Measurements from ENCODE around the gene PPP6R3. TPM values are rescaled to one million over a fixed set of nuclear protein-coding genes. Genes with fewer than 3 reads are reported as not detected.
A peak's percentile ranks its signal among the peaks of the same experiment; 100 is the strongest.
"Not testable (repeated sequence)": the region's sequence is repeated elsewhere in the genome, so short reads cannot be mapped to it uniquely, and the experiment has no call there.

The PPP6R3 gene
- total and polyA plus RNA-seq, 2 experiments from 2014 or later: 41.9 to 118 TPM

GRCh38 chr11:68431984-68432645 lies 28.4 kb upstream of the PPP6R3 start:
- Histone ChIP-seq H3K9me3 (ENCODE audit: low read depth) (no peaks in the 10 kb centered on the region), H3K4me3 (no peak overlapping the region), H3K27me3 (no peaks in the 10 kb centered on the region), H3K4me1 (ENCODE audit: low read depth) (peaks cover 5% of the 10 kb centered on the region), H3K36me3 (peaks cover 8% of the 10 kb centered on the region), H3K27ac (peak overlapping the region; percentile 8)
- TF ChIP-seq CTCF (IDR thresholded peaks at IDR 0.05; ENCODE audit: low read depth, low read length): no peak
- no peak for DNase-seq (ENCODE audit: low read depth in 1 of 2, low spot score in 1 of 2)

GRCh38 chr11:68432874-68433273 lies 27.7 kb upstream of the PPP6R3 start:
- H3K27ac ChIP-seq: peak overlapping the region; percentile 8
- peak in 1 of 2 donors; percentile 68 for DNase-seq (ENCODE audit: low read depth in 1 of 2, low spot score in 1 of 2)
- H3K4me1 ChIP-seq (ENCODE audit: low read depth): peaks cover 5% of the 10 kb centered on the region
- no peak overlapping the region for H3K4me3 ChIP-seq
- no peaks in the 10 kb centered on the region for H3K9me3 ChIP-seq (ENCODE audit: low read depth)
- H3K36me3 ChIP-seq: peaks cover 8% of the 10 kb centered on the region
- H3K27me3 ChIP-seq: no peaks in the 10 kb centered on the region
- no peak for TF ChIP-seq CTCF (IDR thresholded peaks at IDR 0.05; ENCODE audit: low read depth, low read length)

- H3K27me3 ChIP-seq: no peaks in the 10 kb centered on the region
- H3K9me3 ChIP-seq (ENCODE audit: low read depth): no peaks in the 10 kb centered on the region
- no peak overlapping the region for H3K27ac ChIP-seq
- no peak overlapping the region for H3K4me3 ChIP-seq
- peaks cover 5% of the 10 kb centered on the region for H3K4me1 ChIP-seq (ENCODE audit: low read depth)
- DNase-seq (ENCODE audit: low read depth in 1 of 2, low spot score in 1 of 2): no peak
- H3K36me3 ChIP-seq: peaks cover 10% of the 10 kb centered on the region
- TF ChIP-seq CTCF (IDR thresholded peaks at IDR 0.05; ENCODE audit: low read depth, low read length): no peak
Observed at GRCh38 chr11:68433541-68433940, 27.0 kb upstream of the PPP6R3 start.

- H3K9me3 ChIP-seq (ENCODE audit: low read depth); H3K4me1 ChIP-seq (ENCODE audit: low read depth); H3K27ac ChIP-seq; H3K27me3 ChIP-seq; DNase-seq (ENCODE audit: low read depth in 1 of 2, low spot score in 1 of 2); H3K4me3 ChIP-seq: not testable (repeated sequence)
- peaks cover 14% of the 10 kb centered on the region for H3K36me3 ChIP-seq
Observed at GRCh38 chr11:68434159-68434558, 26.4 kb upstream of the PPP6R3 start.

- no peak for TF ChIP-seq CTCF (IDR thresholded peaks at IDR 0.05; ENCODE audit: low read depth, low read length)
- Histone ChIP-seq H3K4me3 (no peak overlapping the region), H3K27ac (no peak overlapping the region), H3K27me3 (no peaks in the 10 kb centered on the region), H3K9me3 (ENCODE audit: low read depth) (no peaks in the 10 kb centered on the region), H3K4me1 (ENCODE audit: low read depth) (peaks cover 5% of the 10 kb centered on the region), H3K36me3 (peaks cover 9% of the 10 kb centered on the region)
- no peak for DNase-seq (ENCODE audit: low read depth in 1 of 2, low spot score in 1 of 2)
Observed at GRCh38 chr11:68436162-68436888, 24.2 kb upstream of the PPP6R3 start.

All from cardiac muscle cell (in vitro differentiated cells and primary cell).